NK-92 (cell line): ENCODE results near the gene KMO.

Experiments
- DNase-seq: peaks from one replicate; lab custom pipeline; 2025; ENCODE audit not compliant: unreplicated experiment; lab: John Stamatoyannopoulos, UW

KMO gene

DNA sequence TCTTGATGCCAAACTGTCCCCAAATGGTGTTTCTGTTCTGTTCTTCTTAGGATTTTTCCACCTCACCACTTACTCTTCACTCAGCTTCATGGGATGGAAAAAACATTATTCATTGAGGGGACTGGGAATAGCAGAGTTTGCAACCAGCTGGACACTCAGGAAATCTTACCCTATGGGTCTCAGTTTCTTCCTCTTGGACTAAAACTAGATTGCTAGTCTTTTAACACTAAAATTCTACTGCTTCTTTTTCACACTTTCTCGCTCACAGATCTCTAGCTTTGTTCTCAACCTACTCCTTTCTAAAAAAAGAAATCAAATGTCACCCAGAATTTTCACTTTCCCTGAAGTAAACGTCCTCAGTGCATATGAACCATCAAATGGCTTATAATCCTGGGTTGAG, 4.8 kb downstream of the KMO start:
- DNase-seq = no peak

DNA sequence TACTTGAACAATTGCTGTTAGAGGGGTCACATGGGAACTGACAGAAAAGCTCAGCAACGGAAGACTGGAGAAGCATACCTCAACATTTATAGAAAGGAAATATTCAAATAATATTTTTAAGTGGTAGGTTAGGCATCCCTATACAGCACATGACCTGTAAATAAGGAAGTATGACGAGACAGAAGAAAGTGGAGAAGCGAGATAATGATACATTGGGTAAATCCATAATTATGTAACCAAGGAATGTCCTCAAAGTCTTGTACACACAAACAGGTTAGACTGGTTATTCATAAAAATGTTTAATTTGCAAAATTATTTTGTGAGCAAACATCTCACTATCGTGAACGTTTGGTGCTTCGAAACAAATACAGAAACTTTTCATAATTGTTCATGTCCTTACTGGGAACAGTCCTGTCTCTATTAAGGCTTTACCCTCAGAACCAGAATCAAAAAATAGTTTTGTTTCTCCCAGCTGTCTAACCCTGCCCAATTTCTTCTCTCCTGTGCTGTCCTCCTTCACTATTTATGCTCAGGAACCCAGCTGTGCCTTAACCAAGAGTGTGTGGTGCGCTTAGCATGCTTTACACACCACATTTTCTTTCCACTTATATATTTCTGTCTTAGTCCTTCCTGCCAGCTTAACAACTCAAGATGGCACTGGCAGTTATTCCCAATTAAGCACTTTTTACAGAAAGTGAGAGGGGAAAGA, 10.2 kb downstream of the KMO start:
- DNase-seq = no peak

DNA sequence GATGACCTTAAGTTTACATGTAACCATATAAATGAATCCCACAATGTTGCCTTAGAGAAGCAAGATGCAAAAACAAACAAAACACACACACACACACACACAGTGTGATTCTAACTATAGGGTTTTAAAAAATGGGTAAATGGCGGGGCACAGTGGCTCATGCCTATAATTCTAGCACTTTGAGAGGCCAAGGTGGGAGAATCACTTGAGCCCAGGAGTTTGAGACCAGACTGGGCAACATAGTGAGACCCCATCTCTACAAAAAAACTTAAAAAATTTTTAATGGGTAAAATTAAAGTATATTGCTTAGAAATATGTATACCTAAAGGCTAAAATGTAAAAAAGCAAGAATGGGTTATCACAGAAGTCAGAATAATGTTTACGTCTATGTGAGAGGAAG, 15.8 kb downstream of the KMO start:
- no peak for DNase-seq

DNA sequence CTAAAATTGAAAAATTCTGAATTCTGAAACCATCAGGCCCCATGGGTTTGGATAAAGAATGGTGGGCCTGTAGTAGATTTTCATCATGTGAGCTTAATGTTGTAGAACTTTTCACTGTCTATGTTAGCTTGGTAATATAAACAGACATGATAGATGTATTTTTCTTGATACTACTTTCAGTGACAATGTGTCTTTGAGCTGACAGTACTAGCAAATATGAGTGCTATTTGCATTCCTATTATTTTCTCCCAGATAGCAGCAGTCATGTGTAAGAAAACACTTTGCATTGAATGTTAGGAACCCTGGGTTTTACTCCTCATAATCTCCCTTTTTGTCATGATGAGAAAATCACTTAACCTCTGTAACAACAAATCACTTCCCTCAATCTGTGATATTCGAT, 18.1 kb downstream of the KMO start:
- DNase-seq = no peak

DNA sequence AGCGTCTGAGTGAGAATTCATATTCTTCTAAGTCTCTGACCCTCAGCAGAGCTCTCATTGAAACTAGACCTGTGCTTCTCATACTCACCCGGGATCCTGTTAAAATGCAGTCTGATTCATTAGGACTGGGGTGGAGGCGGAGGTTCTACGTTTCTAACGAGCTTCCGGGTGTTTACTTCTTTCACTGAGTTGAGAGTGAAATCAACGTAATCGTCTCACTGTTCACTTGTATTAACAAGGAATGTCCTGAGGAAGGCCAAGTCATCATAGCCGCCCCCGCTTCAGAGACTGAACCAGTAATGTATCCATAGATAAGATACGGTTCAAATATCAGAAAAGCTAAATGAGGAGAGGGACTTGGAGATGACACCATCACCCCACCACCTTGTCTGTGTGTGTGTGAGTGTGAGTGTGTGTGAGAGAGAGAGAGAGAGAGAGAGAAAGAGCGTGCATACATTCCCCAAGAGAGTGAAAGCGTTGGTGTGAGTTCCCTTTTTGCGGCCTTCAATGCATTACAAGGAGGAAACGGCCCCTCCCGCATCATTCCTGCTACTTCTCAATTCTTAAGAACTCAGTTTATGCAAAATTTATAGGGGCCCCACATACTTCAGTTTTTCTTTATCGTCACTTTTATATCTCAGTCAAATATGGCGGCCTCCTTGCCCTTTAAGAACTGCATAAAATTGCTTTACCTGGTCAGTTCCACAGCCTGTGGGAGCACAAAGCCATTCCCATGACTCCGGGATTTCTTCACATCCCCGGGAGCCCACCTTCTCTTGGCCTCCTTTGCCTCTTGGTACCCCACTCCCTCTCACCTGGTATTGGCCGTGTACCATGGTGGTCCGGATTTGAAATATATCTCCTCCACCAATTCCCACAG, 19.8 kb downstream of the KMO start:
- no peak for DNase-seq

DNA sequence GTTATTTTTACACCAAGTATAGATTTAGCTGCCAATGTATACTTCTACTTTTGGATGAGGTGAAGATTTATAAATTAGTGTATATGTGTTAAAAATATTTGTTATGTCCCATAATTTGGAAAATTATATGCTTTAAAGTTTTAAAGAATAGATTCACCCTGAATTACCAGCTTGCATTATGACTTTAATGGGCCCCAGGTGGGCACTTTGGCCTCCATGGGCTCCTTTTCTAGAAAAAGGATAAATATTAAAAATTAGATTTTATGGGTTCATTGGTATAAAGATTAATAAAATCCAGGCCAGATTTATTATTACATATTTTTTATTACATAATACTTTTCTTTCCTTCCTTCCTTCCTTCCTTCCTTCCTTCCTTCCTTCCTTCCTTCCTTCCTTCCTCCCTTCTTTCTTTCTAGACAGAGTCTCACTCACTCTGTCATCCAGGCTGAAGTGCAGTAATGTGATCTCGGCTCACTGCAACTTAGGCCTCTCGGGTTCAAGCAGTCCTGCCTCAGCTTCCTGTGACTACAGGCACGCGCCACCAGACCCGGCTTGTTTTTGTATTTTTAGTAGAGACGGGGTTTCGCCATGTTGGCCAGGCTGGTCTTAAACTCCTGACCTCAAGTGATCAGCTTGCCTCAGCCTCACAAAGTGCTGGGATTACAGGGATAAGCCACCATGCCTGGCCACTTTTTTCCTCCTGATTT, 21.9 kb downstream of the KMO start:
- no peak for DNase-seq

DNA sequence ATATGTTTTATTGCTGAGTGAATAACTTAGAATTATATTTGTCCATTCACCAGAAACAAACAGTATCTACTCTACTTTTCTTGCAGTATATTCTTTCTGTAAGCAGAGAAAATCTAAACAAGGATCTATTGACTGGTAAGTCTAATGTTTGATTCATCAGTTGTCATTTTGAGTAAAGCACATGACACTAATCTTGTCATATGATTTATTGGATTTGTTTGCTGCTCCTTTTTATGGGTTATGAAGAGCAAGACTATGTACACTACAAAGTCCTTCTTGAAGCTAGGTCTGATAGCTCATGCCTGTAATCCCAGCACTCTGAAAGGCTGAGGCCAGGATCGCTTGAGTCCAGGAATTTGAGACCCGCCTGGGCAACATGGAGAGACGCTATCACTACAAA, 23.3 kb downstream of the KMO start:
- DNase-seq = no peak

DNA sequence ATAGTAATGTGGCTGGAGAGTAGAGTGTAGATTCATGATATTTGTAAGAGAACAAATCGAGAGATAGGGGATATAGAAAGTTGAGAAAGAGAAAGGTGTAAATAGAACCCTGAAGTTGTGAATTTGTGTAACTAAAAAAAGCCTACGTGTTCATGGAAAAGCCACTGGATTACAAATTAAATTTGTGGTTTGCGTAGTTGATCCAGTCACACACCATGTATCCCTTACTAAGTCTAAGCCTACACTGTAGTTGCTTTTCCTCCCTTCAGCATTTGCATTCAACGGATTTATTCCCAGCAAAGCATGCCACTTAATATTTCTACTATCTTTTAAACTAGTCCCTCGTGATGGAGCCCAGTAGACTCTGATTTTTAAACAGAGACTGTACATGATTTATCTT, 24.9 kb downstream of the KMO start:
- no peak for DNase-seq

DNA sequence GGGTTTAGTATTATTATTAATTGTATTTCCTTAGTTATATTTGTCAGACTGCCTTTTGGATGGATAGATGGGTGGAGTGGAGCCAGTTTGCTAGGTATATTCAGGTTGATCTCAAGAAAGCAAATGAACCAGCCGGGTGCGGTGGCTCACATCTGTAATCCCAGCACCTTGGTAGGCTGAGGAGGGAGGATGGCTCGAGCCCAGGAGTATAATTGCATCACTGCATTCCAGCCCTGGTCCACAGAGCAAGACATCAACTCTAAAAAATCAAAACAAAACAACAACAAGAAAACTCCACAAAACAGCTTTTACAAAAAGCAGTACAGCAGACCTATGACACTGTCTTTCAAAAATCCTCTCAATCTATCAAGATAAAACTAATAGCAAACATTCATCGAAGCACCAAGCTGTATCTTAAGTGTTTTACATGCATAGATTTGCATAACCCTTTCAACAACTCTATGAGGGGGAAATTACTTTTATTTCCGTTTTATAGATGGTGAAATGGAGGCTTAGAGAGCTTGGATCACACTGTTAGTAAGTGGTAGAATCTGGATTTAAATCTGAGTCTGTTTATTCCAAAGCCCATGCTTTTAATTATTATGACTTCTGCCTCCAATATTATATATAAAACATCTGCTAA, 25.5 kb downstream of the KMO start:
- DNase-seq = no peak

DNA sequence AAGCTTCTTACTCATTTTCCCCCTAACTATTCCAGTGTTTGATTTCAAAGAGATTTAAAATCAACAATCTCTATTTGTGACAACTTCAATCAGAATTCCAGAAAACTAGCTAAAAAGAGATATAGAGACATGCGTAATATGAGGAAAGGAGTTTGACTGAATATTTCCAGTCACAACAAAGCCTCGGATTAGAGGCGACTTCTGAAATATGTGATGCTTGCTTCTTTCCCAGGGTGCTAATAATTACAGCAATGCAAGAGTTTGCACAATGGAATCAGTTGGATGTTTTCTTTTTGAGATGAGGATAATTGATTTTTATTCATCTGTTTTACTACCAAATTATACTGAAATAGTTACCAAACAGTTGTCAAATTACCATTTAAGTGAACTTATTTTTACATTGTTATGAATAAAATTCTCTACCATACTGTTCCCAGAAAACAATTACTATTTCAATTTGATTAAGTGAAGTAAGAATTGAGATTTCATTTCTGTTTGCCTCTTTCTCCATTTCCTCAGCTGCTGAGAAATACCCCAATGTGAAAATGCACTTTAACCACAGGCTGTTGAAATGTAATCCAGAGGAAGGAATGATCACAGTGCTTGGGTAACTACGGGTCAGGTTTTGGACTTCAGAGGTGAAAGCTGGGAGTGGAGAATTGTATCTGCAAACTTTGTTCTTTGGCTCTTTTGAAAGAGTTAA, 28.1 kb downstream of the KMO start:
- no peak for DNase-seq

DNA sequence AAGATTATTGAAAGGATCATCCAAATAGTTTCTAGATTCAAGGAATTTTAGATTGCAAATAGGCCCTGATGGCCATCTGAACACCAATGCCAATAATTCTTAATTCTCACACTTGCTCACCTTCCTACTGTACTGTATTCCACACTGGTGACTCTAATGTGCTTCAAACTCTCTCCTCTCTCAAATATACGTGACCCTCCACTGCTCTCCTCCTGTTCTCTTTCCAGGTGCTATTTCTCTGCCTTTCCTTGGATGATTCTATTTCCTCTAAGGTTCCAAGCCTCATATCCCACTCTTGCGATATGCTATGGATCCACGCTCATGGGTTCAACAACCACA, 28.6 kb downstream of the KMO start:
- DNase-seq = no peak

DNA sequence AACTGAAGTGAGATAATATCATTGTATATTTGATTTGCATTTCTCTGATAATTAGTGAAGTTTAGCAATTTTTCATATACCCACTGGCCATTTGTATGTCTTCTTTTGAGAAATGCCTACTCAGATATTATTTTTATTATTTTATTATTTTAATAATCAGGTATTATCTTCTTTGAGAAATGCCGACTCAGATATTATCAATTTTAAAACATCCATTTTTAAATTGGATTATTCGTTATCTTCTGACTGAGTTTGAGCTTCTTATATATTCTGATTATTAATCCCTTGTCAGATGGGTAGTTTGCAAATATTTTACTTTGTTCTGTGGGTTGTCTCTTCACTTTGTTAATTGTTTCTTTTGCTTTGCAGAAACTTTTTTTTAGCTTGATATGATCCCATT, 37.7 kb downstream of the KMO start:
- no peak for DNase-seq

DNA sequence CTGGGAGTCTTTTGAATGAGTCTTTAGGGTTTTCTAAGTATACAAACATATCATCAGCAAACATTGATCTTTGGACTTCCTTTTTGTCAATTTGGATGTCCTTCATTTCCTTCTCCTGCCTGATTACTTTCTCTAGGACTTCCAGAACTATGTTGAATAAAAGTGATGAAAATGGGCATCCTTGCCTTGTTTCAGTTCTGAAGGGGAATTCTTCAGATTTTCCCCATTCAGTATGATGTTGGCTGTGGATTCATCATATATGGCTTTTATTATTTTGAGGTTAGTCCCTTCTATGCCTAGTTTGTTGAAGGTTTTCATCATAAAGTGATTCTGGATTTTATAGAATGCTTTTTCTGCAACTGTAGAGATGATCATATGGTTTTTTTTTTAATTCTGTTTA, 42.0 kb downstream of the KMO start:
- DNase-seq = no peak

DNA sequence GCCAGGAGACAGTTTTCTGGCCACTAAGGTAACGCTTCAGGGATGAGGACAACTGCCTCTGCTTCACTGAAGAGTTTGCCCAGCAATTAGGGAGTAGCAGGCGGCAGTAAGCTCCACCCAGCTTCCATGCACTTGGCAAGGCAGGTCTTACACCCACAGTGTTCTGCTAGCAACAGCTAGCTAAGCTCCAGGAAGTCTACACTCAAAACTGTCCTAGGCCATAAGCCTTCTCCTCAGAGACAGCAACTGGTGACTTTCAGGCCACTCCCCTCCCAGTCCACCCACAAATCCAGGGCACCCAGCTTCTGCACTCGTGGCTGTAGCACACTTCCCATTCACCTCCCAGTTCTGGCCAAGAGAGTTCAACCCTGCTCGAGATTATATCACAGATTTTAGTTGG, 47.3 kb downstream of the KMO start:
- no peak for DNase-seq

DNA sequence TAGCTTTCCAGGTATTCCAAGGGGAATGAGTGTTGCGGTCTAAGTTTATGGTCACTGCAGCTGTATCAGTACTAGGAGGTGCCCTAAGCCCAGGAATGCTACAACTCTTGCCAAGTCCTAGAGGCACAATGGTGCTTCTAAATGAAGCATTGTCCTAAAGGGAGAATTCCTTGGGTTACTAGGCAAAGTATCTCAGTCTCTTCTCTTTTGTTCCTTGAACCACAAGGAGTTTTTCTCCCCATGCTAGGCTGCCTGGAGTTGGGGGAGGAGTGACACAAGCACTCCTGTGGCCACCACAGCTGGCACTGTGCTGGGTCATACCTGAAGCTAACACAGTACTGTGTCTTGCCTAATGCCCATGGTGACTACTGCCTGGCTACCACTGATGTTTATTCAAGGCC, 50.7 kb downstream of the KMO start:
- DNase-seq = no peak

DNA sequence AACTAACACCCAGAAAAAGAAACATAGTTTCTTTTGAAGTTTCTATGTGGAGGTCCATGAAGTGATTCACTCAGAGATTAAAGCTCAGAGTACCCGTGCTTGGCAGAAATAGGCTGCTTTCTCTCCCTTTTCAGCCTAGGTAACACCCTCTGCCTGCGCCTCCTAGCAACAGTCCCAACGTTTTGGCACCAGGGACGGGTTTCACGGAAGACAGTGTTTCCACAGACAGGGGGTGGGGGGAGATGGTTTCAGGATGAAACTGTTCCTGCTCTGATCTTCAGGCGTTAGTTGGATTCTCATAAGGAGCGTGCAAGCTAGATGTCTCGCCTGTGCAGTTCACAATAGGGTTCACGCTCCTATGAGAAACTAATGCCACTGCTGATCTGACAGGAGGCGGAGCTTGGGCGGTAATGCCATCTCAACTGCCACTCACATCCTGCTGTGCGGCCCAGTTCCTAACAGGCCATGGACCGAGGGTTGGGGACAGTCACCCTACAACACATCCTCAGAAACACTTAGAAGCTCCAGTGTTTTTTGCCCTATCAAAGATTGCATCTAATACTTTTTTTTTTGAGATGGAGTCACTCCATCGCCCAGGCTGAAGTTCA, 54.8 kb downstream of the KMO start:
- DNase-seq = no peak

DNA sequence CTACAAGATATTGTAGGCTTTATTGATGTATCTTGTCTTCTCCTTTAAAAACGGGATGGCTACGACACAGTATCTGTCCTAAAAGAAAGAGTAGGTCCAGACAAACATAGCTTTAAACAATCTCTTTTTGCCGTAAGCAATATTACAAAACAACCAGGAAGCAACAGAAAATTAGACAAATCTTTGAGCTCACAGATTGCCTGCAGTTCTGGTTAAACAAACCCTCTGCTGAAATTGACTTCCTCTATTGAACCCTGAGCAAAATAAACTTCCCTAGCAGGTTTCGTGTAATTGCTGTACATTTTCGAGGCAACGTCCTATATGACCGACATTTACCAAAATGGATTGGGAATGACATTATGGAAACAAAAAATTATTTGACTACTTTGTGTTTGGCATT, 57.3 kb downstream of the KMO start:
- no peak for DNase-seq

DNA sequence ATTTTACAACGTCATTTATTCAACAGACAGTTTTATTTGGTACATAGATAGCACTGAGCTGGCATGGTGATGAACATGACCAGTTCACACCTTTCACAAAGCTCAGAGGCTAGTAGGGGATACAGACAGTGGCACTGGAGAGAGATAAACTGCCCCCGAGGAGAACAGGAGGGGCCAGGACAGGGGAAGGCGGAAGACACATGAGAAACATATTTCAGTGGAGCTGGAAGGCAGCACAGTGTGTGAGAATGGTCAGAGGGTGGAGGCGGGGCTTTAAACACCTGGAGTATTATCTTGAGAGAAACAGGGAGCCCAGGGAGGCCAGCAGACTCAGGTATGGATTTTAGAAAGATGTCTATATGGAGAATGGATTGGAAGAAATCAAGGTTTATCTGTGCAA, 58.5 kb downstream of the KMO start:
- no peak for DNase-seq

DNA sequence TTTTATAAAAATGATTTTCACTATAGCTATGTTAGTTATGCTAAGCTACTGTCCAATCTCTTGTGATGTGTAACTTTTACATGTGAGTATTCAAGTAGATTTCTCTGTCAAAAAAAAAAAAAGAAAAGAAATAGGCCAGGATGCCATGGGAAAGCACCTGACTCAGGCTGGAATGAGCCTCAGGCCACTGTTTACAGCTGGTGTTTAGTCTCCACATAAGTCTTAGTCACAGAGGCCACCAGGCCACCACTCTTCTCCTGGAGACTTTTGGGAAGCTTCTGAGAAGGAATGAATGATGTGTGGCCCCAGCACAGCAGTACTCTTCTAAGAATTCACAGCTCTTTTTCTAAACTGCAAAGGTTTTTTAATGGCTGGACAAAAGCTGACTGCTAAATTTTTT, 59.1 kb downstream of the KMO start:
- DNase-seq = no peak

DNA sequence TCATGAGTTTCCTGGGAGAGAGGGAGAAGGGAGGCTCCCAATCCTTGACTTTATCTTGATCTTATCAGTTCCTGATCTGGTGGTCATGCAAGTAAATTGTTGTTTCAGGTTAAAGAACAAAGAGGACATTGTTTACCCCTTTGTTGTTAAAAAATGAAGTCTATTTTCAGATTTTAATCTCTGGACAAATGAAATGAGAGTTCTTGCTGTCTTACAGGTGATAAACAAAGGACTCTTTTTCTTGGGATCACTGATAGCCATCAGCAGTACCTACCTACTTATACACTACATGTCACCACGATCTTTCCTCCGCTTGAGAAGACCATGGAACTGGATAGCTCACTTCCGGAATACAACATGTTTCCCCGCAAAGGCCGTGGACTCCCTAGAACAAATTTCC, 59.6 kb downstream of the KMO start:
- no peak for DNase-seq
